Measurements from ENCODE around the gene TPCN1.

The TPCN1 gene

DNA sequence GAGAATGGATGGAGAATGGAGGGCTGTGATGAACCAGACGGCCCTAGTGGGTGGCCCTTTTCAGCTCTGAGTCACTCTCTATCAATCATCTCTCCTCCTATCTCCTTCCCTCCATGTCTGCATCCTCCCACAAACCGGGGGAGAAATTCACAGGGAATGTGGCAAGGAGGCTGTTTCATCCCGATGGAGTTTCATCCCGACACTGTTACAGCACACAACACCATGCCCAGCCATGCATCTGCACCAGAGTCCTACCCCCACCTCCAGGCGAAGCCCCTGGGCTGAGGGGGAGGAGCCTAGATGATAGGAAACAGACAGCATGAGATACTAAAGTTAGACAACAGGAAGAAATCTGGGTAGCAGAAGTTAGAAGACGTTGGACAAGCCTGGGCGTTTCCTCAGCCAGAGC lies 92.9 kb downstream of the TPCN1 start:
- no peak for DNase-seq (ENCODE audit: low spot score)

DNA sequence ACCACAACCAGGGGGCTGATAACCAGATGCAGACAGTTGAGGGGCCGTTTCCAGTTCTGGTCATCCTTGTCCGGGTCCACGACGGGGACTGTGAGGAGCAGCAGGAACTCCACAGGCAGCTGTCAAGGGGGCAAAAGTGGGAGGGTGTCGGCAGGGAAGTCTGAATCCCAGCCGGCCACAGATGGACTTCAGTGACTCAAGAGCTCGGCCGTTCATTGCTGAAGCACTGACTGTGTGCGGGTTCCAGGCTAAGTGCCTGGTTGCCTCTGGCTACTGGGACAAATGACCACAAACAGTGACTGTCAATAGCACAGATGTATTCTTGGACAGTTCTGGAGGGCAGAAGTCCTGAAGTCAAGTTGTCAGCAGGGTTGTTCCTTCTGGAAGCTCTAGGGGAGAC lies 94.1 kb downstream of the TPCN1 start:
- no peak for DNase-seq (ENCODE audit: low spot score)

DNA sequence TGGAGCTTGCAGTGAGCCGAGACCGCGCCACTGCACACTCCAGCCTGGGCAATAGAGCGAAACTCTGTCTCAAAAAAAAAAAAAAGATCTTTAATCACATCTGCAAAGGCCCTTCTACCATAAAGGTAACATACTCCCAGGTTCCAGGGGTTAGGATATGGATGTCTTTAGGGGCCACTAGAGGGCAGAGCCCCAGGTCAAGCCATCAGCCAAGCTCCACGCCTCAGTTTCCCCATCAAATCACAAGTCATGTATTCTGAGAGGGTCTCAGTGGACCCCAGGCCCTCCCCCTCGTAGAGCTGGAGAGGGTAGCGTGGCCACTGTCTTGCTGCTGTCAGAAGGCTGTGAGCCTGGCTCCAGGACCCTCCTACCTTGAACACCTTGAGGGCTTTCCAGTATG lies 94.9 kb downstream of the TPCN1 start:
- no peak for DNase-seq (ENCODE audit: low spot score)

DNA sequence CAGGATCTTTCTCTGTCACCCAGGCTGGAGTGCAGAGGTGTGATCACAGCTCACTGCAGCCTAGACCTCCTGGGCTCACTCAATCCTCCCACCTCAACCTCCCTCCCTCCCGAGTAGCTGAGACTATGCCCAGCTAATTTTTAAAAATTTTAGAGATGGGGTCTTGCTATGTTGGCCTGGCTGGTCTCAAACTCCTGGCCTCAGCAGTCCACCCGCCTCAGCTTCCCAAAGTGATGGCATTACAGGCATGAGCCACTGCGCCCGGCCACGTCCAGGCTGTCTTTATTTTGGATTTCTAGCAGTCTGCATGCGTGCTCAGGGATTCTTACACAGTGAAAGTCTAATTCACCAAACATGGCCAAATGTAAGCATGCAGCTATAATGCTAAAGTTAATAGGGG lies 95.9 kb downstream of the TPCN1 start:
- DNase-seq (ENCODE audit: low spot score), result no peak

DNA sequence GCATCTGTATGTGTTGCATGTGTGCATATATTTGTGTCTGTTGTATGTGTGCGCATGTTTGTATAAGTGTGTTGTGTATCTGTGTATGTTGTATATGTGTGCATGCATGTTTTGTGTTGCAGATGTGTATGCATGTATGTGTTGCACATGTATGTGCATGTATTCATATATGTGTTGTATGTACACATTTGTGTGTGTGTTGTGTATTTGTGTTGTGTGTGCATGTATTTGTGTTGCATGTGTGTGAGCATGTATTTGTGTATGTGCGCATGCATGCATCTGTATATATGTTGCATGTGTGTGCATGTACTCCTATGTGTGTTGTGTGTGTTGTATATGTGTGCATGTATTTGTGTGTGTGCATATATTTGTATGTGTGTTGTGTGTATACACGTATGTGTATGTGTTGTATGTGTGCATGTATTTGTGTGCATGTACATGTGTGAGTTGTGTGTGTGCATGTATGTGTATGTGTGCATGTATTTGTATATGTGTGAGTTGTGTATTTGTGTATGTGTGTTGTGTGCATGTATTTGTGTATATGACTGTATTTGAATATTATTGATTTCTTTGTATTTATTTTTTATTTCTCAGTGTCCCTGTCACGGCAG lies 96.9 kb downstream of the TPCN1 start:
- no peak for DNase-seq (ENCODE audit: low spot score)

DNA sequence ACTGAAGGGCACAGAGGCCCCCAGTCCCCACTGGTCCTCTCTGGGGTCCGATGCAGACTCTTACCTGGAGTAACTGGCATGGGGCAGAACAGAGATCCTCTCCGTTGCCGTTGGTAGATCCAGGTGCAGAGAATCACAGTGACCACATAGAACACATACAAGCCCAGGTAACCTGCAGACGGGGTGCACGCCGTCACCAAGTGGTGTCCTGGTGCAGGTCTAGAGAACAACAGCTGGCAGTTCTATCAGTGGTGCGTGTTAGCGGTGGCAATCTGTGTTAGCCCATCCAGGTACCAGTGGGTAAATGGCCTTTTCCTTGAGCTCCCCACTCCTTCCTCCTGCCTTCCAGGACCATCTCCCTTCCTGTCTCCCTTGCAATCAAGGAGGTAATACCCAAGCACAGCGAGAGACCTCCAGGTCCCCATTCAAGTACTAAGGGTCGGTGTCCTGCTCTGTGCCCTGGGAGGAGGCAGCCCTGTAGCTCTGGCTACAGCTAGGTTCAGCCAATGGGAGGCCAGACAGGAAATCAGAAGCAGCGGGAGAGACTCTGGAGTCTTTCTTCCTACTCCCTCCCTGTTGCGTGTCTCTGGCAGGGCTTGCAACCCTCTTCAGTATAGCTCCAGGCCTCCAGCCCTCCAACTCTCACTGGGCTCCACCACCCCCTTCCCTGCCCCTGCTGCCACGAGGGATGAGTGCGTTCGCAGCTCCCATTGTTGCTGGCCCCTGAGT lies 97.8 kb downstream of the TPCN1 start:
- no peak for DNase-seq (ENCODE audit: low spot score)

DNA sequence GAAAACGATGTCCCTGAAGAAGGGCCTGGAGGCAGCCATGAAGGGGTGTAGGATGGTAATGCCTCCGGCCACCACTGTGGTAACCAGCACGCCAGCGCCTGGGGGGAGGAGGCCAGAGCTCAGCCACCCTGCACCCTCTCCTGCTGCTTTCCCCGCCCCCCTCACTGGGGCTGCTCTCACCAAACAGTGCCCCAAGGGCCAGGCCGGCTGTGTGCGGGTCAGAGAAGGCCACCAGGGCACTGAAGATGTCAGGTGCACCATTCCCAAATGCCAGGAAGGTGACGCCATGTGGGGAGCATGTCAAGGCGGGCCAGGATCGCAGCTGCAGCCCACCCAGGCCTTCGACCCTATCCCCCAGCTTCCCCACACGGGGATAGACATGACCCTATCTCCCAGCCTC lies 99.1 kb downstream of the TPCN1 start:
- DNase-seq (ENCODE audit: low spot score), result no peak

DNA sequence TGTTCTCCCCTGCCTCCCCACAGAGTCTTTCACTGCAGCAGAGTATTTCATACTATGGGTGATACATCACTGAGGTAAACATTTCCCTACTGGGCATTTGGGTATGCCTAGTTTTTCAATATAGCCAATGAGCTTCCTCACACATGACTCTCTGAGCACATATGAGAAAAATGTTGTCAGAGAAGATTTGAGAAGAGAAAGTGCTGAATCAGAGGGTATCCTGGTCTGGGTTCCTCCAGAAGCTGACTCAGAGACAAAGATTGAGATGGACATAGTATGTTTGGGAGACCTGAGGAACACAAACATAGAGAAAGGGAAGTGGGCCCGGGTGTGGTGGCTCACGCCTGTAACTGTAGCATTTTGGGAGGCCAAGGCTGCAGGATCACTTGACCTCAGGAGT lies 101.1 kb downstream of the TPCN1 start:
- DNase-seq (ENCODE audit: low spot score), result peak; percentile 91

DNA sequence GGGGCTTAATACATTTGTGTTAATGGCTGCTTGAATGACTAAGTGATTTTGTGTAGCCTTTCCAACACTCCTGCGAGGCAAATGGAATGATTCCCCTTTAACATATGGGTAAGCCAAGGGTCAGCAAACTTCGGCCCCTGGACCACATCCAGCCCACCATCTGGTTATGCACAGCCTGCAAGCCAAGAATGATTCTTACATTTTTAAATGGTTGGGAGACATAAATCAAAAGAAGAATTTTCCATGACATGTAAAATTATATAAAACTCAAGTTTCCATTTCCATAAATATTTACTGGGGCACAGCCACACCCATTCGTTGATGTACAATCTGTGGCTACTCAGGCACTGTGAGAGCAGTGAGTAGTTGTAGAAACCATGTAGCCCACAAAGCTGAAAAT lies 104.7 kb downstream of the TPCN1 start:
- no peak for DNase-seq (ENCODE audit: low spot score)

DNA sequence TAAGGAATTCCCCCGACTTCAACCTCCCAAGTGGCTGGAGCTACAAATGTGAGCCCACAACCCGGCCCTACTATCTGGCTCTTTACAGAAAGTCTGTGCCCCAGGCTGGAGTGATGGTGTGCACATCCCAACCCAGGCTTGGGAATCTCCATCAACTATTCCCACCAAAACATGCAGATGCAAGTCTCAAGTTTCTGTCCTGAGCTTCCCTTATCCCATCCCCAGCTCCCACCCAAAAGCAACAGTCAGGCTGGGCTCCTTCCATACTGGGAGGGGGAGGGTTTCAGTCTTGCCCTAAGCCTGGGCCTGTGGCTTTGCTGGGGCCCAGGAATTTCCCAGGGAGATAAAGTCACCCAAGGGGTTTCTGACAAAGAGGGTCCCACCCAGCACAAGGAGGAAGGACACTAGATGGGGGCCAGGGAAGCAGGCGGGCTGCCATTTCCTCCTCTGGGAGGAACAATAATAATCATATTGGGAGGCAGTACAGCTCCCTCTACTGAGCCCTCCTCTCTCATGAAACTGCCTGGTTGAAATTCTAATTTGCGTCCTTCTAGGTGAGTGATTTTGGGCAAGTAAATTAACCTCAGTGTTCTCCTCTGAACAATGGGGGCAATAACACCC lies 105.6 kb downstream of the TPCN1 start:
- DNase-seq (ENCODE audit: low spot score), result no peak

DNA sequence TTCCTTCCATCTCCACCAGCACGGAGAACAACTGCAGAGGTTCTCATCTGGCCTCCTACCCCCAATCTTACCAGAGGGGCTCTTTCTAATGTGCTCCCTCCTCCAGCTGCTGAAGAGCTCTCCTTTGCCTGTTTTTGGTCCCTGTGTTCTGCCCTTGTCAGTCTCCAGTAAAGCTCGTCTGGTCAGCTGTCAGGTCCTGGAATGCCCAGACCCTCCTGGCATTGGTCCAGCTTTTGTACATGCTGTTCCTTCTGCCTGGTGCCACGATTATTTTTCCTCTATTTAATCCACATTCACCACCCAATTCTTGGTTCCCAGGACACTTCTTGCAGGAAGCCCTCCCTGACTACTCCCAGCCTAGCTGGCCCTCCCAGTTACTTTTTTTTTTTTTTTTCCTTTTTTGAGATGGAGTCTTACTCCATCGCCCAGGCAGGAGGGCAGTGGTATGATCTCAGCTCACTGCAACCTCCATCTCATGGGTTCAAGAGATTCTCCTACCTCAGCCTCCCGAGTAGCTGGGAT lies 107.2 kb downstream of the TPCN1 start:
- no peak for DNase-seq (ENCODE audit: low spot score)

DNA sequence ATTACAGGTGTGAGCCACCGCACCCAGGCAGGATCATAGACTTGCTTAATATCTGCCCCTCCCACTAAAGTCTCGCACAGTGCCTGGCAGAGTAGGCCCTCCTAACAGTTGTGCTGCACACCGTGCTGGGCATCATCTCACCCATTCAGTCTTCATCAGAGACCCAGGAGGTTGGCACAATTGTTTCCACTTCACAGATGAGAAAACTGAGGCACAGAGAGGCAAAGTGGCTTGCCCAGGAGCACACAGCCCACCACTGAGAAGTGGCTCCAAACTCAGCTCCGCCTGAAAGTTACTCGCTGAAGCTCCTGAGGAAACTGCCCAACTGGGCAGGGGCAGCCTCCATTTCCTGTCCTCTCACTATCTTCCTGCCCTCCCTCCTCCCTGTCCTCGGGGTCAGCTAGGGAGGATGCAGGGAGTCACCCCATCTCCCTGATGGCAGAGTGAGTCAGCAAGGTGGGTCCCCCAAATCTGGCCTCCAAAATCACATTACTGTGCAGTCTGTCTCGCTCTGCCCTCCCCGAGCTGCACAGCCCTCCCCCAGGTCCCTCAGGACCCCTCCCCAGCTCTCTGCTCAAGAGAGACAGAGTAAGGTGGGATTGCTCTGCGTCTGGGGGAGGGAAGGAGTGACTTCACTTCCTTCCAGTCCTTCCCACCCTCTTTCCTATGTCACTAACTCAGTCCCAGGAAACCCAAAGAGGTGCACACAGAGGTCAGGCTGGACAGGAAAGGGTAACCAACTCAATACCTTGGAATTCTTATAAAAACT lies 107.9 kb downstream of the TPCN1 start:
- peak; percentile 52 for DNase-seq (ENCODE audit: low spot score)

DNA sequence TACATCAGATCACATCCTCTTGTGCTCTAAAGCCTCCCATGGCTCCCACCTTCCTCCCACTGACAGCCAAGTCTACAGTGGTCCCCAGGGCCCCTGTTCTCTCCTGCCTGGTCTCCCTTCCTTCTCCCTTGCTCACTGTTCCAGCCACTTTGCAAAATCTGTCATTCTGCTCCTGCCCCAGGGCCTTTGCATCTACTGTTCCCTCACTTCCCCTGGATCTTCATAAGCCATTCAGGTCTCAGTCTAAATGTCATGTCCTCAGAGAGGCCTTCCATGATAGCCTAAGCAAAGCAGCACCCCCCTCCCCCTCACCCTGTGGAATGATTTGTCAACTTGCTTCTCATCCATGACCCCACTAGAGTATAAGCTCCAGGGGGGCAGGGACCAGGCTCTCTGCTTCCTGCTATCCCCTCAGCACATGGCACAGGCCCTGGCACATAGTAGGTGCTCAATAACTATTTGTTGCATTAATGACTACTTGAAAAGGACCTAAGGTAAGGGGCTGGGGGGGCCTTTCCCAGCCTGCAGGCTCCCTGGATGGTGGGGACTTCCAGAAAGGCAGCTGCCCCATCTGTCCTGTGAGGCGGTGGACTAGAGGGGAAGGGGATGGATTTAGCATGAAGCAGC lies 108.6 kb downstream of the TPCN1 start:
- no peak for DNase-seq (ENCODE audit: low spot score)

DNA sequence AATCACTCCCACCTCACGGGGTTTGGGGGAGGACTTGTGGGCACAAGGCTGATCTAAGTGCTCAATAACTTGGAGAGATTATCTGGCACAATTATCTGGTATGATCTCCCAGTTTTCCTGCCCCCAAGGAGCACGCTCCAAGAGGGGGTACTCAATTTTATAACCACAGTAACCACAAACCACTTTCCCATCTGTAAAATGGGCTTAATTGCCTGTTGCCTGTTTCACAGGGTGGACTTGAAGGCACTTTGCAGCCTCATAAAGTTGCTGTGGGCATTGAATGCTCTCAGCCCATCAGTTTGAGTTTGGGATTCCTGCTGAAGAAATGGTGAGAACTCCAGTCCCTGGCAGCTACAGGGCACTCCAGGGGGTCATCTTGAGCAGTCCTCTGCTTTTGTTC lies 109.2 kb downstream of the TPCN1 start:
- DNase-seq (ENCODE audit: low spot score), result no peak

DNA sequence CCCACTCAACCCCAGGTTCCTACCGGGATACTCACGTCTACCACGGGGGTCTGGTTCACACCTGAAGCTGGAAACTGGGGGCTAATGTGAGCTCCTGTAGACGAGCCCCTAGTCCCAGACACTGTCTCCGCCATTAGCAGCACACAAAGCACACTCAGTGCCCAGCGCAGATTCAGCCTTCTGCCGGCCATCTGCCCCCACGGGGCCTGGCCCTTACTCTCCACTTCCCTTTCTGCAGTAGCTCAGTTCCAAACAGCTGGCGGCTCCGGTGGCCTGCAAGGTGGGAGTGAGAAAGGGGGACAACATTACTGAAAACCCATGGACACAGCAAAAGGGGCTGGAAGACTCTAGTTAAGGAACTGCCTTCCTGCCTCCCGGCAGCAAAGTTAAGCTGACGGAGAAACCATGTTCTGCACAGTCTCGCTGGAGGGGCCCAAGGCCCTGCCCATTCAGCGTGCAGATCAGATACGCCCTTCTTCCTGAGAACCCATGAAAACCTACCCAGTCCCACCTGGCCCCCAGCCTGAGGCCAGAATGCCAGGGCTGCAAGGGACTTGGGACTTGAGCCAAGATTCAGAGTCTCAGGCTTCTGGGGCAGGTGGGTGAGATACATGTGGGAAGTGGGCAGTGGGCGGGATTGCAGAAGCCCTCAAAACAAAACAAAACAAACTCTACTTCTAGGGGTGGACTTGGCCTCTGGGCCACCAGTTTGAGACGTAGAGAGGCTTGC lies 111.6 kb downstream of the TPCN1 start:
- no peak for DNase-seq (ENCODE audit: low spot score)

DNA sequence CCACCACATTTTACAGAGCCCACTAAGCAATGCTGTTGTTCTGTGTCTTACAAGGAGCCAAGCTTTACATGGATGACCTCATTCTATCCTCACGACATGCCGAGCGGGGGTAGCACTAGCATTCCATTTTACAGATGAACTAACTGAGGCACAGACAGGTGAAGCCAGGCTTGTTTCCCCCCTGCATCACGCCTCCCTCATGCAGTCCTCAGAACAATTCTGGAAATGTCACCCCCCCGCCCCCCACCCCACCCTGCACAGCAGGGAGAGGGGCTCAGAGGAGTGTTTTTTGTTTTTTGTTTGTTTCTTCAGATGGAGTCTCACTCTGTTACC lies 112.1 kb downstream of the TPCN1 start:
- no peak for DNase-seq (ENCODE audit: low spot score)

DNA sequence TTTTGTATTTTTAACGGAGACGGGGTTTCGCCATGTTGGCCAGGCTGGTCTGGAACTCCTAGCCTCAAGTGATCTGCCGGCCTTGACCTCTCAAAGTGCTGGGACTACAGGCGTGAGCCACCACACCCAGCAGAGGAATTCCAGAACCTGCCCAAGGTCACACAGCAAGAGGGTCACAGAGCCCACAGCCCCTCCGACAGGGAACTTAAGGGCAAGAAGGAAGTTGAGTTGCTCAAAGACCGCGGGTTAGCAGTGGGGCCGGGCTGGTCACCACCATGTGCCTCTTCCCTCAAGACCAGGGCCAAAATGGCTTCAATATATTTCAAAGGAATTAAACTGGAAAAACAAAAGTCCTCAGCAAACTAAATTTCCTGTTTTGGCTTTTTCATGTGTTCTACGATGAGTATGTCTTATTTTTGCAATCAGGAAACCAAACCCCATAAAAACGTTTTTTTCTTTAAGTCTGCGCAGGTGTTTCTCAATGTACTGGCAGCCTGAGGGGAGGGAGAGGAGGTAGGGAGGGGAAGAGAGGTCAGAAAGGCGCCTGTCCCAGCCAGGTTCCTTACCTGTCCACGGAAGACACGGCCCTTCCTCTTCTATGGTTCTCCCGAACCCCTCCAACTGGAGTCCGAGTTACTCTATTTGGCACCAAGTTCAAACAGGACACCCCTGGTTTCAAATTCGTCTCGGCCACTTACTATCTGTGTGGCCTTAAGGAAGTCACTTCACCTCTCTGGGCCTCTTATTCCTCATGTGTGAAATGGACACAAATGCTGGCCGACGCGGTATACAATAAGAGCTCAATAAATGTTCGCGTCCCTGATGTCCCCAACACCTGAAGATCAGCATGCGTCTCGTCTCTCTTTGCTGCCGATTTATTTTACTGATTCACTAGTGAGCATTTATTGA lies 112.9 kb downstream of the TPCN1 start:
- peak; percentile 28 for DNase-seq (ENCODE audit: low spot score)

DNA sequence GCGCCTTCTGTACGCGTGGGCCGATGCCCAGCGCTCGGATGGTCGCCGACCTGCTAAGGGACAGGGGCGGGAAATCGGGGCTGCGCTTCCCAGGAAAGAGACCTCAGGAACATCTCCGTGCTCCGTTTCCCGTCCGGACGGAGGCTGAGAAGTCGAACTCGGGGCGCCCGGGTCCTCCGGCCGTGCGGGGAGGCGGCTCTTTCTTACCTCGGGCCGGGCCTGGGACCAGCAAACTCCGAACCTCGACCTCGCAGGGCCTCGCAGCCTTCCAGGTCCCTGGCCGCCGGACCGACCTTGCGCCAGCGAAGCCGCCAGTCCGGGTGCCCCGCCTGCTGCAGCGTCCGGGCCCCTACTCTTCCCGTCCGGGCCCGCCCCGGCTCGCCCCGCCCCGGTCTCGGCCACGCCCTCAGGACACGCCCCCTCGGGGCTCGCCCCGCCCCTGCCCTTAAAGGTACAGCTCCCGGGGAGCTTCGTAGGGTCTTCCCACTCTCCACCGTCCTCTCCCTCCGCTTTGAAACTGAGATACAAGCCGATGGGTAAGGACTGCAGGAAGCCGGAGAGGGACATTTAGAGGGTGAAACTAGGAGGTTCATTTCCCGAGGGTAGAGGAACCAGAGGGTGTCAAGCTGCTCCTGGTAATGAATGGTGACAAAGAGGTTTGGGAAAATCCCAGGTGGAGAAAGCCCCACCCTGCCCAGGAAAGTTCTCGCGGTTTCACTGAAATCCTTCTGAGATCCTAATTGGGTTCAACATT lies 113.7 kb downstream of the TPCN1 start, which contains the start of gene SLC8B1:
SLC8B1 (minus strand) TSS at position 324 of the 754 bp plus-strand sequence. CDS start 2,231 bp downstream, outside the sequence.
- DNase-seq (ENCODE audit: low spot score), result peak; percentile 86

DNA sequence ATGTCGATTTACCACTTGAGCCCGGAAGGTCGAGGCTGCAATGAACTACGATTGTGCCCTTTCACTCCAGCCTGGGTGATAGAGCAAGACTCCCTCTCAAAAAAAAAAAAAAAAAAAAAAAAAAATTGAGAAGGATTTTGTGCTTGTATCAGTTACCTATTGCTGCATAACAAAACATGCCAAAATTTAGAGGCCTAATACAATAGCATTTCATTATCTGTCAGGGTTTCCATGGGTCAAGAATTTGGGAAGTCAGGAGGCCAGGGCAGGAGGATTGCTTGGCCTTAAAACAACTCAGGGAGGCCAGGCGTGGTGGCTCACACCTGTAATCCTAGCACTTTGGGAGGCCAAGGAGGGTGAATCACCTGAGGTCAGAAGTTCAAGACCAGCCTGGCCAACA lies 118.3 kb downstream of the TPCN1 start:
- no peak for DNase-seq (ENCODE audit: low spot score)

DNA sequence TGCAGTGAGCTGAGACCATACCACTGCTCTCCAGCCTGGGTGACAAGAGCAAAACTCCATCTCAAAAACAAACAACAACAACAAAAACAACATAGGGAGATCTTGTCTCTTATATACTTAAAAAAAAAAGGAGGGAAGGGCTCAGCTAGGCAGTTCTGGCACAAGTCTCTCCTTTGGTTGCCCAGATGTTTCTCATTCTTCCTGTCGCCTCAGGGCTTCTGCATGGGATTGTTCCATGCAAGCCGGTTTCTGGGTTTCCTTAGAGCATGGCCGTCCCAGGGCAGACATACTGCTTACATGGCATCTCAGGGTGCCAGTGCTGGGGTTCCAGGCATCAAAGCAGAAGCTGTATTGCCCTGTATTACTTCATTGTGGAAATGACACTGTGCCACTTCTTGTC lies 118.8 kb downstream of the TPCN1 start:
- DNase-seq (ENCODE audit: low spot score), result no peak
